AG04450 (cell line): ENCODE results near the gene E2F7. TPM values are rescaled to one million over a fixed set of nuclear protein-coding genes. Genes with fewer than 3 reads are reported as not detected.

Source experiments
- CTCF ChIA-PET: fragments of 300-600, 350-600 bp; formaldehyde crosslinking; extraction: SDS; loops from one replicate; lab custom pipeline; 2022; ENCODE audit warnings: antibody characterized with exemption, inconsistent platforms; lab: Charles Lee
- POLR2A ChIA-PET: fragments of 350-600 bp; formaldehyde crosslinking; extraction: SDS; loops from one replicate; lab custom pipeline; 2021; ENCODE audit warnings: antibody characterized with exemption, inconsistent platforms; lab: Yijun Ruan, JAX
- DNase-seq: peaks from one replicate; pipeline ENCODE4 v3.0.0-alpha.2; 2011; ENCODE audit warnings: low read depth, low spot score
- H3K27ac ChIP-seq: one replicate; pipeline ENCODE4 v1.5.1; 2012; ENCODE audit warnings: low read depth, low read length, control low read depth
- H3K27me3 ChIP-seq: one replicate; pipeline ENCODE4 v1.6.0; 2012; ENCODE audit warnings: low read length; ENCODE audit not compliant: control insufficient read depth, insufficient read depth
- H3K4me3 ChIP-seq: 2 replicates; pipeline ENCODE4 v1.5.1; 2011; ENCODE audit warnings: mild to moderate bottlenecking, low read depth, low read length, control low read depth
- H3K9me3 ChIP-seq: 2 replicates; pipeline ENCODE4 v1.5.1; 2012; ENCODE audit warnings: low read length; ENCODE audit not compliant: control insufficient read depth, insufficient read depth
- polyA plus RNA-seq: library from polyadenylated mRNA; depleted of rRNA; stranded (reverse); fragments of >200 nt; gene quantifications from 2 replicates; pipeline ENCODE4 v1.2.3, GENCODE V29; 2011
- TF ChIP-seq, protein P1 (sequence below): IDR thresholded peaks from 2 replicates; pipeline ENCODE4 v1.5.1; 2011; ENCODE audit warnings: low read depth, low read length, control low read depth, inconsistent platforms

The E2F7 gene
- polyA plus RNA-seq, 1 experiment = 5.2 TPM

DNA sequence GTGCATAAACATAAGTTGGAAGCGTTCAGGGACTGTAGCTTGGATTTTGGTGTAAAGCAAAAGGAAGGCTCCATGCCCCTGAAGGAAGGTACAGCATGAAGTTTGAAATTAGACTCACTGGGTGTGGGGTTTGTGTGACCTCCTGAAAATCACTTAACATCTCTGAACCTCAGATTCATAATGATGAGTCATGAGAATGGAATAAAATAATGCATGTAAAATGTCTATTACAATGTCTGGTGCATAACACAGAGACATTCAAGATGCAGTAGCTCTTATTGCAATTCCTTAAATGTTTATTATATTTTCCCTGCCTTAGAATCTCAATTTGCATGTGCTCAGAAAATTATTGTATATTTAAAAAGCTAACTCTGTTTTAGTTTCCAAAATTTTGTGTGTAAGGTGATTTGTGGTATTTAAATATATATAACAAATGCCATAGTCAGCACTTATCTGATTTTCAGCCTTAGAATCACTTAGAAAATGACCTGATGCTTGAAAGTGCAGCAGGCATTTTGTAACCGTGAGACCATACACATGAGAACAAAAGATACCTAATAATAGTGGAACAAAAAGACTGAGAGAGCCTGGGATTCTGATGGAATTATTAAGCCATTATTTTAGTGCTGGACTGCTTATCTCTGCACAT lies 66.3 kb downstream of the E2F7 start:
- TF ChIP-seq, protein P1, sequence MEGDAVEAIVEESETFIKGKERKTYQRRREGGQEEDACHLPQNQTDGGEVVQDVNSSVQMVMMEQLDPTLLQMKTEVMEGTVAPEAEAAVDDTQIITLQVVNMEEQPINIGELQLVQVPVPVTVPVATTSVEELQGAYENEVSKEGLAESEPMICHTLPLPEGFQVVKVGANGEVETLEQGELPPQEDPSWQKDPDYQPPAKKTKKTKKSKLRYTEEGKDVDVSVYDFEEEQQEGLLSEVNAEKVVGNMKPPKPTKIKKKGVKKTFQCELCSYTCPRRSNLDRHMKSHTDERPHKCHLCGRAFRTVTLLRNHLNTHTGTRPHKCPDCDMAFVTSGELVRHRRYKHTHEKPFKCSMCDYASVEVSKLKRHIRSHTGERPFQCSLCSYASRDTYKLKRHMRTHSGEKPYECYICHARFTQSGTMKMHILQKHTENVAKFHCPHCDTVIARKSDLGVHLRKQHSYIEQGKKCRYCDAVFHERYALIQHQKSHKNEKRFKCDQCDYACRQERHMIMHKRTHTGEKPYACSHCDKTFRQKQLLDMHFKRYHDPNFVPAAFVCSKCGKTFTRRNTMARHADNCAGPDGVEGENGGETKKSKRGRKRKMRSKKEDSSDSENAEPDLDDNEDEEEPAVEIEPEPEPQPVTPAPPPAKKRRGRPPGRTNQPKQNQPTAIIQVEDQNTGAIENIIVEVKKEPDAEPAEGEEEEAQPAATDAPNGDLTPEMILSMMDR = no peak
- H3K27ac ChIP-seq = no peak overlapping the region
- CTCF ChIA-PET = interaction anchor here (1.1 to 2.7 kb wide), 3 partner anchors 10 to 12 kb away, joined by 4 to 15 read pairs (median 6); no protein-coding TSS in a partner anchor
- H3K4me3 ChIP-seq = no peak overlapping the region
- no peaks in the 10 kb centered on the region for H3K27me3 ChIP-seq
- DNase-seq = no peak
- POLR2A ChIA-PET = no interaction called here
- no peaks in the 10 kb centered on the region for H3K9me3 ChIP-seq

DNA sequence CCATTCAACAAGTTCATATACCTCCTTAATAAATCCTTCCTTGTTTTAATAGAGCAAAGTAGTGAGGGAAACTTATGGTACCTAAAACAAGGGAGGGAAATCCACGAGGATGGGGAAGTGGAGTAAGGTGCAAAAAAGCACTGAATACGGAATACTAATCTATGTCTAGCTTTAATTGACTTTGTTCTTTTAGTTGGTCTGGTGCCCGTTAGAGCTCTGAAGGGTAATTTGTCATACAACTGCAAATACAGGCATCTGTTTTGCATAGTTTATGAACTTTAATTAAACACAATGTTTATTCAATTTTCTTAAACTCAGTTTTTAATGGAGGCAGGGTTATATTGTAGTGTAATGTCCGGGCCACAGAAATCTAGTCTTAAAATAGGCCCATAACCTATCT lies 67.0 kb downstream of the E2F7 start:
- POLR2A ChIA-PET = no interaction called here
- CTCF ChIA-PET = interaction anchor here (1.1 to 1.6 kb wide), 2 partner anchors 11 to 12 kb away, joined by 4 to 6 read pairs; no protein-coding TSS in a partner anchor
- Histone ChIP-seq H3K27me3 (no peaks in the 10 kb centered on the region), H3K4me3 (no peak overlapping the region), H3K27ac (no peak overlapping the region), H3K9me3 (no peaks in the 10 kb centered on the region)
- no peak for DNase-seq
- TF ChIP-seq, protein P1 = no peak

DNA sequence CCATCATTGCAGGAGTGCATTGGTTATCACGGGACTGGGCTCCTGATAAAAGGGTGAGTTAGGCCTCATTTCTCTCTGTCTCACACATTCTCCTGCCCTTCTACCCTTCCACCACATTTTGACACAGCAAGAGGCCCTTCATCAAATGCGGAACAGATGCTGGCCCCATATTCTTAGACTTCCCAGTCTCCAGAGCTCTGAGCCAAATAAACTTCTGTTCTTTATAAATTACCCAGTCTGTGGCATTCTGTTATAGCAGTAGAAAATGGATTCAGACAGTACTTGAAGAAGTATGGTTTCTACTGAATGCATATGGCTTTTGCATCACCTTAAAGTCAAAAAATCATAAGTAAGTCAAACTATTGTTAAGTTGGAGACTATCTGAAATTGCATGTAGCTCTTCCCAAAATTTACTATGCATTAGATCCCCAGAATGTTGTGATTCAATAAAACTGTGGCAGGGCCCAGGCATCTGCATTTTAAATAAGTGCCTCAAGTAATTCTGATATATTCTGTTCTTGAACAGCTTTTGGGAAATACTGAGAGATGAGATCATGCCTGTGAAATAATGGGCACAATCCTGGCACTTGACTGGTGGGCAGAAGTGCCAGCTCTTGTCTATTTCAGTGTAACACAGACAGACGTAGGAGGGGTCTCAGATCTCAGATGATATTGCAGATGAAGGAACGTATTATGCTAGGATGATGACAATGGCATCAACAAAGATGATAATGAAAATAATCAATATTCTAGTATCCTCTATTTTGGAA lies 68.2 kb downstream of the E2F7 start:
- Histone ChIP-seq H3K27ac (no peak overlapping the region), H3K4me3 (no peak overlapping the region), H3K9me3 (no peaks in the 10 kb centered on the region), H3K27me3 (no peaks in the 10 kb centered on the region)
- DNase-seq = no peak
- ChIA-PET POLR2A (no interaction called here), CTCF (interaction anchor here (2.5 kb wide), 1 partner anchor 14 kb away, joined by 12 read pairs; no protein-coding TSS in a partner anchor)
- TF ChIP-seq, protein P1 = no peak

DNA sequence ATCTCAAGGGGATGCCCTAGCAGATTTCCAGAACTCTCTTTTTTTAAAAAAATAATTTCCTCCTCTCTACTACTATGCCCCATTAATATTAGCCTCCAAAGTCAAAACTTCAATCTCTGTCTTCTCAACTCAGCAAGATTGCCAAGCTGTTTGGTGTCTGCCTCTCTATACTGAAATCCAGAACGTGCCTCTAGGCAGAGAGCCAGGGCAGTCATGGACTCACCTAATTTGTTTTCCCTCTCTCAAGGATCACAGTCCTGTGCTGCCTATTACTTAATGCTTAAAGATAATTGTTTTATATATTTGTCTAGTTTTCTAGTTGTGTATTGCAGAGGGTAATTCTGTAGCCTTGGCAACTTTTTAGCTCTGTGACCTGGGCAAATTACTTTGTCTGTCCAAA lies 74.7 kb downstream of the E2F7 start:
- Histone ChIP-seq H3K27ac (no peak overlapping the region), H3K9me3 (no peaks in the 10 kb centered on the region), H3K4me3 (no peak overlapping the region), H3K27me3 (no peaks in the 10 kb centered on the region)
- TF ChIP-seq, protein P1 = no peak
- DNase-seq = no peak
- CTCF ChIA-PET = no interaction called here
- POLR2A ChIA-PET = no interaction called here

DNA sequence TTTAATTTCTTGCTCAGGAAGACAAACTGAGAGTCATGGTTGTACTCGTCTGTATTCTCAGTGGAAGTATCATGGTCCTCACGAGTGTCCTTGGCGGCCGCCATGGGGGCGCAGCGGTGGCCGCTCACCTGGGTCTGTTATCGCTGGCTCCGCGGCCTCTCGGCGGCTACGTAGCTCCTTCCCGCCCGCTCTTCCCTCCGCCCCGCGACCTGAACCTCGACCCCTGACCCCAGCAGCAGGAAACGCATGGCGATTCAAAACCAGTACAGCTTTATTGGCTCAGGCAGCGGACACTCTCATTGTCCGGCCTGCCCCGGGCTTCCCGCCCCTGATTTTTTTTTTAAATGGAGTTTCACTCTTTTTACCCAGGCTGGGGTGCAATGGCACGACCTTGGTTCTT lies 80.8 kb downstream of the E2F7 start:
- ChIA-PET CTCF (no interaction called here), POLR2A (no interaction called here)
- TF ChIP-seq, protein P1 = no peak

More for the DNA sequence above, 80.8 kb downstream of the E2F7 start:
- Histone ChIP-seq H3K27me3 (no peaks in the 10 kb centered on the region), H3K9me3 (peaks cover 11% of the 10 kb centered on the region), H3K4me3 (no peak overlapping the region), H3K27ac (no peak overlapping the region)
- DNase-seq = no peak
